Uterus (tissue), 2 donors: Measurements from ENCODE around the gene KATNIP.

Source experiments
- CTCF ChIP-seq, 4 experiments: fragments of 200-600 bp in 2 of 4; fragments of 450-650 bp in 2 of 4; sonication (generic) in 2 of 4; IDR thresholded peaks; one replicate each; pipeline ENCODE4 v1.5.1; 2016 to 2019; ENCODE audit warnings: antibody characterized with exemption in 4 of 4, mild to moderate bottlenecking in 2 of 4, moderate library complexity in 1 of 4
- POLR2A ChIP-seq, 2 donors: fragments of 450-650 bp; IDR thresholded peaks; one replicate each; pipeline ENCODE4 v1.6.1; 2016; ENCODE audit warnings: antibody characterized with exemption in 2 of 2, mild to moderate bottlenecking in 1 of 2, moderate library complexity in 1 of 2

- TF ChIP-seq CTCF (IDR thresholded peaks at IDR 0.05): no peak
- no peak for TF ChIP-seq POLR2A (IDR thresholded peaks at IDR 0.05)
These were observed 9.0 kb downstream of the KATNIP start for GRCh38 chr16:27558932-27559331.
